ENCODE measurements around the gene COL8A1.

The COL8A1 gene

GRCh38 chr3:99646107-99646435 is 7.7 kb downstream of the COL8A1 start:
- TF ChIP-seq ZNF274 (IDR thresholded peaks at IDR 0.05; ENCODE audit: low read depth, low read length): no peak

DNA sequence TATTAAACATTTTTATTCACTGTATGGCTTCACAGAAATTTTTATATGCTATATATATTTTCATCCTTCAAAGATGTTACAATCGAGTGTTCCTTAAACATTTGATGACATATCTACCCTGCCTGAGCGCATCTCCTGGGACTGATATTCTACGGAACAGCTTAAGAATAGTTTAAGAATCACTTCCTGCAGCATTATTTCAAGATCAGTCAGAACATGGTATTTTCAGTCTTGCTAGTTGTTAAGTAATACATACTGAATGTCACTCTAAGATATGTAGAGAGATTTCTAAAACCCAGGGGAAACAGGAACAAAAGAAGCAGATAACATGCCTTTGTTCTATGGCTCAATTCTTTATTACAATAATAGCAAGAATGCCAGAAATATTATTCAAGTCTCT is 8.7 kb downstream of the COL8A1 start:
- no peak overlapping the region for H3K4me3 ChIP-seq (ENCODE audit: low read length)
- no peak for TF ChIP-seq ZNF274 (IDR thresholded peaks at IDR 0.05; ENCODE audit: low read depth, low read length)

More at GRCh38 chr3:99646107-99646435, 7.7 kb downstream of the COL8A1 start:
- no peak overlapping the region for H3K4me3 ChIP-seq (ENCODE audit: low read length)

DNA sequence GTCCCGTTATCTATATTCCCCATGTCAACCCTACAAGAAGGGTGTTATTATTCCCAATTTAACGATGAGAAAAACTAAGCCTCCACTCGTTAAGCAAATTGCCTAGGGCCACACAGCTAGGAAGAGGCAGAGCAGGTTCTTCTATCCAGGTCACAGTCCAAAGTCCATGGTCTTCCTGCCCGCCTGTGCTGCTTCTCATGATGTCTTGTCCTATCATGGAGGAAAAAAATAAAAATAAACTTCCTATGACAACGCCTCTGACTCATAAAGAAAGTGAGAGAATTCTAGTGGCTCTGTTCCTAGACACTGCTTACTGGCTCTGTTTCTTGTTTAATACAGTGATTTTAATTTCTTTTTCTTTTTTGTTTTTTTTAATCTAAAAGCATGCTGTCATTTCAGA is 9.7 kb downstream of the COL8A1 start:
- no peak for TF ChIP-seq ZNF274 (IDR thresholded peaks at IDR 0.05; ENCODE audit: low read depth, low read length)

DNA sequence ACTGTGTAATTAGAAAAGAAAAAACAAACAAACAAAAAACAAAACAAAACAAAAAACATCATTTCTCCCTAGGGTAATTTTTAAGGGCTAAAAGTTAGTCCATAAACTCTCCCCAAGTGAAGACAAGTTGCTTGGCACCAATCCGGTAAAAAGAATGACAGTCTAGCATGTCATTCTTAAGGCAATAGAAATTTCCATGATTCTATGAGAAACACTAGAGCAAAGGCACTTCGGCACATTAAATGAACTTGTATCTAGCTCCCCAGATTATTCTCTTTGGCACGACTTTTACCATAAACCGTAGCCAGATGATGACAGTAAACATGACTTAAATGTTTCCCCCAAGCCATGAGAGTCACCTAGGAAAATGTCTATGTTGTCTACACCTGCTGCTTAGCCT is 10.1 kb downstream of the COL8A1 start:
- no peak for TF ChIP-seq ZNF274 (IDR thresholded peaks at IDR 0.05; ENCODE audit: low read depth, low read length)
- no peak overlapping the region for H3K4me3 ChIP-seq (ENCODE audit: low read length)

More for the DNA sequence above, 9.7 kb downstream of the COL8A1 start:
- H3K4me3 ChIP-seq (ENCODE audit: low read length): no peak overlapping the region

GRCh38 chr3:99651531-99651930 is 13.1 kb downstream of the COL8A1 start:
- no peak for TF ChIP-seq ZNF274 (IDR thresholded peaks at IDR 0.05; ENCODE audit: low read depth, low read length)
- H3K4me3 ChIP-seq (ENCODE audit: low read length): no peak overlapping the region

DNA sequence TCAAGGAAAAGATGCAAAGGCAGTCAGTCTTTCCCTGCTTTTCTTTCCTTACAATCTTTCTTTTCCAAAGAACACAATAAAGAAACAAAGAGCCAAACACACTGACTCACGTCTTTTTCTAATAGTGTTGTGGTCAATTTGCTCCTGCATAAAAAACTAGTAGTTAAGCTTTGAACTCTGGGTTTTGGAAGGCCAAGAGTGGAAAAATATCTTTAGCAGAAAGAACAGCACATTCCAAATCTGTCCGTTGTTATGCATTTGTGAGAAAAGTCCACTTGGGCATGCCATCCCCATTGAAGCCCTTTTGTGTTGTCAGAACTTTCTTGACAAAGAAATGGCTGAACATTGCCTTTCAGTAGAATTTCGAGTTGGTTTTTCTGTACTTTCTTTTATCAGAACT is 18.2 kb downstream of the COL8A1 start:
- TF ChIP-seq ZNF274 (IDR thresholded peaks at IDR 0.05; ENCODE audit: low read depth, low read length): no peak
- no peak overlapping the region for H3K4me3 ChIP-seq (ENCODE audit: low read length)

DNA sequence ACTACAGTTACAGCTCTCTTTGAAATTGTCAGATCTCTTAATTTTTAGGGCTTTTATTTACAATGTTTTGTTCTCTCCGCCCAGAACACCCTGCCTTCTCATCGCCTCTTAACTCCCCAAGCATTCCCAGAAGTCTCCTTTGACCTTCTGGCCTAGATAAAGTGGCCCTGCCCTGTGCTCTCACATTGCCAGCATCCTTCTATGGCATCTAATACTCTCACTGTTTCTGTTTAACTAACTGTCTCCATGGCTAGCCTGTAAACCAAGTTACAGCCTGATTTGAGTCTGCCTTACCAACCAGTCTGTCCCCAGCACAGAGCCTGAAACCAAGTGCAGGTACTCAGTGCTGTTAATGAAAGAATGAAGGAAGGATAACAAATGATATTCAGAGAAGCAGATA is 19.9 kb downstream of the COL8A1 start:
- no peak for TF ChIP-seq ZNF274 (IDR thresholded peaks at IDR 0.05; ENCODE audit: low read depth, low read length)
- no peak overlapping the region for H3K4me3 ChIP-seq (ENCODE audit: low read length)

DNA sequence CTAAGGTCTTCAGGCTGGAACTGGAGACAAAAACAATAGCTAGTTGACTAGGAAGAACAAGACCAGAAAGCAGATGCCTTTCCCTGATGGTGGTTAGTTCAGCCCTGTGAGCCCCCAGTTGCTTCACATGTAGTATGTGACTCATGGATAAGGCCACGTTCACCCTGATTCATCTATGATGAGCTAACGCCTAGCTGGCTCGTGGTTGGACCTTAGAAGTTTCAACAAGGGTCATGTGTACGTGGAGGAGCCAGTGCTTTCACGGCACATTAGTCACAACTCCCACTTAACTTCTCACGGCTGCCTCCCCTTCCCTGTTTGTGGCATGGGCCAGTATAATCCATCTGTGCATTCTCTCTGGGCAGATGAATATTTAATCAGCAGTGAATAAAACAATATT is 20.6 kb downstream of the COL8A1 start:
- no peak overlapping the region for H3K4me3 ChIP-seq (ENCODE audit: low read length)
- no peak for TF ChIP-seq ZNF274 (IDR thresholded peaks at IDR 0.05; ENCODE audit: low read depth, low read length)

GRCh38 chr3:99659951-99660350 is 21.6 kb downstream of the COL8A1 start:
- no peak for TF ChIP-seq ZNF274 (IDR thresholded peaks at IDR 0.05; ENCODE audit: low read depth, low read length)
- H3K4me3 ChIP-seq (ENCODE audit: low read length): no peak overlapping the region

DNA sequence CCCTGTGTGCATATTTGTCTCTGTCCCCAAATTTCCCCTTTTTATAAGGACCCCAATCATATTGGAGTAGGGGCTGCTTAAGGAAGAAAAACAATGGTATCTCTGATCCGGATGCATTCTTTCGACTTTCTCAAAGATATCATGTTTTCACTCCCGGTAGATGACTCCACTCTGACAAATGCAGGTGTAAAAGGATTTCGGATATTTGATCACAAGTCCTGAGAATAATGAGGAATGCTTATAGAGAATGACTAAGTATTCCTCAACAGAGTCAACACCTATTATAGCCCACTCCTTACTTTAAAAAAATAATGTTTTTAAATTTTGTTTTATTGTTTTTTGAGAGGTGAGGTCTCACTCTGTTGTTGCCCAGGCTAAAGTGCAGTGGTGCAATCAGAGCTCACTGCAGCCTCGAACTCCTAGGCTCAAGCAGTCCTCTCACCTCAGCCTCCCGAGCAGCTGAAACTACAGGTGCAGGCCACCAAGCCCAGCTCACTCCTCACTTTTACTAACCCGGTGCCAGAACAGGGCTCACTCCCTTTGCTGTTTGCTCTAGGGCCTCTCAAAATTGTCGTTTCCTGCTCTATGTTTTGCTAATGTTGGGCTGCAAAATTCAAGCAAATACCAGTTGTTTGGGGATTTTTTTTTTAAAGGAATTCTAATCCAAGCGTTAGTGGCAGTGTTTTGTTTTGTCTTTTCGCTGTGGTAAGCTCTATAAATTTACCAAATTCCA is 24.6 kb downstream of the COL8A1 start:
- TF ChIP-seq ZNF274 (IDR thresholded peaks at IDR 0.05; ENCODE audit: low read depth, low read length): no peak
- no peak overlapping the region for H3K4me3 ChIP-seq (ENCODE audit: low read length)

DNA sequence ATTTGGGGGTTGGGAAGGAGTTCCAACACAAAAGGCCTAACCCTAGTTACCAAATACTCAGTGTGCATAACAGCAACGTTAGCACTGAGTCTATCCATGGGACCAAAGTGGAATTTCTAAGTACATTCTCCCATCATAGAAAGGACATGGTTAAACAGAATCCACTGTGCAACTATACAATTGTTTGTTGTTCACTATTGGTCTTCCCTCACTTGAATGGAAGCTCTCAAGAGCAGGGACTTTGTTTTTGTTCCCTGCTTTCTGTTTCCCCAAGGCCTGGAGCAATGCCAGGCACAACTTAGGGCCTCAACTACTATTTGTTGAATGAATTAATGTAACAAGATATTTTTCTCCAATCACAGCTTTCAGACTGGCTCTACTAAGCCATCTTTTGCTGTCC is 25.6 kb downstream of the COL8A1 start:
- H3K4me3 ChIP-seq (ENCODE audit: low read length): no peak overlapping the region

DNA sequence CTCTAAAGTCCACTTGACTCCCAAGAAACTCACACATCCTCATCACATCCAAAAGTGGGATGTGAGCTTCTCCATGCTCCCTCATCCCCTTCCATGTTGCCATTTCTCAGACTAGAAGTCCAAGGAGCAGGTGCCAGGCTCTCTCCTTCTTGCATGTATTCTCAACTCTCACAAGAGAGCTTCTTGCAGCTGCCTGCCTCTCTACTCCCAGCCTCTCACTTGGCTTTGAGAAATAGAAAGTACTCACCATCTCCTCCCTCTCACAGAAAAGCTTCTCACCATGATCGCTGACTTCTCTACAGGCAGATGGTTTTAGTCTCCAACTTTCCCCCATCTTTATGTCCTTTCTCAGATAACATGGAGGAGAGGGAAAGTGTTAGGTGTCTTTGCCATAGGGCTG is 26.6 kb downstream of the COL8A1 start:
- no peak overlapping the region for H3K4me3 ChIP-seq (ENCODE audit: low read length)
- TF ChIP-seq ZNF274 (IDR thresholded peaks at IDR 0.05; ENCODE audit: low read depth, low read length): no peak

More for the DNA sequence above, 25.6 kb downstream of the COL8A1 start:
- TF ChIP-seq ZNF274 (IDR thresholded peaks at IDR 0.05; ENCODE audit: low read depth, low read length): no peak

GRCh38 chr3:99666201-99666600 is 27.8 kb downstream of the COL8A1 start:
- TF ChIP-seq ZNF274 (IDR thresholded peaks at IDR 0.05; ENCODE audit: low read depth, low read length): no peak
- H3K4me3 ChIP-seq (ENCODE audit: low read length): no peak overlapping the region

DNA sequence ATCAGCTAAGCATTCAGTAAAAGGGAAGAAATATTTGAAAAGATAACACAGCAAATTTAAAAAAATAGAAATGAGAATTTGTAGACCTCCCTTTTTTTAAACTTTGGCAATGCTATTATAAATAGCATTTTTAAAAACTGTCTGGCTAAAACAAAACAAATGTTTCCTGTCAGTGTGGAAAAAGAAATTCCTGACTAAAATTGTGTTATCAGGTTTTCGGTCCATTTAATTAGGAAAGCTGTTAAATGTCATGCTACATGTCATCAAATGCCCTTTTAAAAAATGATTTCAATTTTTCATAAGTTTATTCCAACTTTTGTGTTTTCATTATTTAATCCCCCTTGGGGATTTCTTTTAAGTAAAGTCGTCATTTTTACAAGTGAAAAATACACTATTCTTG is 29.6 kb downstream of the COL8A1 start:
- no peak for TF ChIP-seq ZNF274 (IDR thresholded peaks at IDR 0.05; ENCODE audit: low read depth, low read length)

DNA sequence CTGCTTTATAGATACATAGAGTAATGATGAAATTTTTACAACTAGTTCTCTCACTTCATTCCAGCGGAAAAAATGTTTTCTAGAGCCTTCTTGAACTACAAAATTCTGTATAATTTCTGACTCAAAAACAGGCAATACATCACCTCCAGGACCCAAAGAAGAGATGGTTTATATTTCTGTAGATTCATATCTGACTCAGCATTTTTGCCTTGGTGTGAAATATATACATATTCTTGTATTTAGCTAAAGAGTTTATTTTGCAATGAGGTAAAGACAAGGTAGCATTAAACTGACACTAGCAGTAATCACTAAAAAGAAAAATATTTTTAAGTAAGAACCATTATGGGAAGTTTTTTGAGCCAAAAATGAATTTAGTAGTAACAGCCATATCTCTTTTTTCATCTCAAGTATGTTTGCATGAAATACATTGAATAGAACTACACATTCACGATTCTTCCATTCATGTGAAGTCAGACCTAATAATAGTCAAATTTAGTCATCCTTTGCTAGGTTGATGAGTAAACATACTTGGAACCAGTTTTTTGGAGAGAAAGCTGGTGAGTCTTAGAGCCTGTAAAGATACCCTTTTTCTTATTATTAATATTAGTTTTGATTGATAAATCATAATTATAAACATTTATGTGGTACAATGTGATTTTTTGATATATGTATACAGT is 31.6 kb downstream of the COL8A1 start:
- H3K4me3 ChIP-seq (ENCODE audit: low read length): no peak overlapping the region
- TF ChIP-seq ZNF274 (IDR thresholded peaks at IDR 0.05; ENCODE audit: low read depth, low read length): no peak

More for the DNA sequence above, 29.6 kb downstream of the COL8A1 start:
- H3K4me3 ChIP-seq (ENCODE audit: low read length): no peak overlapping the region

Data from GM08714 (cell line).